Activated CD4-positive, alpha-beta T cell treated with anti-CD3 and anti-CD28 coated beads, Interleukin-10, Interleukin-2, amounts not matched to agents 100 ng/mL and 50 ng/mL, durations not matched to agents 16 hours and 8 hours (primary cell): Measurements from ENCODE around the gene GPR148.
"Not testable (repeated sequence)": the region's sequence is repeated elsewhere in the genome, so short reads cannot be mapped to it uniquely, and the experiment has no call there.

Experiments
- DNase-seq: peaks from one replicate; pipeline ENCODE4 v3.0.0-alpha.2; 2020

The GPR148 gene

DNA sequence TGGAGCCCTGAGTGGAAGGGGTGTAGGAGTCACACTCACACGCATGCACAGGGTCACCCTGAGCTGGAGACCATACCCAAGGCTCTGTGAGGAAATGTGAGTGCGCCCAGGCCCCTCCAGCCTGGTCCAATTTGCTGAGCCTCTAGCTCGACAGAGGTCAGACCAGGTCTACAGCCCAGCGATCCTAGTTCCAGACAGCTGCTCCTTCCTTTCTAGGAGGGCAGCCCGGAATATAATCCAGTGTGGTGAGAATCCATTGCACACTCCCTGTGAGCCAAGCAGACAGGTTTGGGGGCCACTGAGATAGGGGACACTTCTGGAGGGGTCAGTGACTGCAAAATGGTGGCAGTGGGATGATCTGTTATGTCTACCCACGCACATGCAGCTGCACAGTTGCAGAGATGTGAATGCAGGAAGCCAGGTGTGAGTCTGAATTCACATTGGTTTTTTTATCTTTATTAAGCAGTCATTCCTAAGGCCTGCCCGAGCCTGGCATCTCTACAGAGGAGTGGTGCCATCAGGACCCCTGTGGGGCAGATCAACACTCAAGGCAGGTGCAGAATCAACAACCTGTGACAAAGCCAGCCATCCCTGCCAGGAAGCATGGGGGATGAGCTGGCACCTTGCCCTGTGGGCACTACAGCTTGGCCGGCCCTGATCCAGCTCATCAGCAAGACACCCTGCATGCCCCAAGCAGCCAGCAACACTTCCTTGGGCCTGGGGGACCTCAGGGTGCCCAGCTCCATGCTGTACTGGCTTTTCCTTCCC lies at the start of gene GPR148:
TSS of gene GPR148 (plus strand) at position 522 of the 768 bp plus-strand sequence. CDS start at position 604, 82 bp downstream.
- no peak for DNase-seq

DNA sequence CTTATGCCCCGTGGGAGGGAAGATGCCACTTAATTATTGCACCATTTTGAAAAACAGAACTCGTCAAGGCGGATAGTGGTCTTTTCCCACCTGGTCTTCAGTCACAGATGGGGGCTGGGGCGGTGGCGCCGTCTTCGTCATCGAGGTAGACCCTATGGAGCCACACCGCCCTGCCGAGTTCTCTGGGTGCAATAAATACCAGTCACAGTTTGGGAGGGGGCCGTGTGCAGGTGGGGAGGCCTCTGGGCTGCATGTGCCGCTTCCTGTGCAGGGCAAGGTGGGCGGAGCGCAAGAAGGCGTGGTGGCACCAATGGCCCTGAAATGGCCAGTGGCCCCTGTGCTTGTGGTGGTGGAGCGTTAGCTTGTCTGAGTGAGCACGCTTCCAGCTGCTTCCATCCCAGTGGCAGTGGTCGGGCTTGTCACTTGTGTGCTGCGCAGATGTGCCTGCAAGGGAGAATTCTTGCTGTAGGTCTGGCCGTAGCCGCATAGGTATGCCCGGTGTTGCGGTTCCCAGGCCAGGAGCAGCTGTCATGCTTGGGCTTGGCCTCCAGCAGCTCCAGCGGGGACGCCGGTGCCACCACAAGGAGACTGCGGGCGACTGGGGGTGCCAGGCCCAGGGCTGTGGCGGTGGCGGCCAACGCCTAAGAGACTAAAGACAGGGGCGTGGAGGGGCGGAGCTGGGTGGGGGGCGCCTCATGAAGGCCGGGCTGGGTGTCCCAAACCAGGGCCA lies 36.7 kb upstream of the GPR148 start:
- not testable (repeated sequence) for DNase-seq

- peak; percentile 10 for DNase-seq
These were observed 35.4 kb upstream of the GPR148 start for GRCh38 chr2:130693474-130693873.

GRCh38 chr2:130703250-130703649 lies 25.6 kb upstream of the GPR148 start:
- DNase-seq = not testable (repeated sequence)

- not testable (repeated sequence) for DNase-seq
These were observed 14.1 kb upstream of the GPR148 start for GRCh38 chr2:130714795-130715194.

DNA sequence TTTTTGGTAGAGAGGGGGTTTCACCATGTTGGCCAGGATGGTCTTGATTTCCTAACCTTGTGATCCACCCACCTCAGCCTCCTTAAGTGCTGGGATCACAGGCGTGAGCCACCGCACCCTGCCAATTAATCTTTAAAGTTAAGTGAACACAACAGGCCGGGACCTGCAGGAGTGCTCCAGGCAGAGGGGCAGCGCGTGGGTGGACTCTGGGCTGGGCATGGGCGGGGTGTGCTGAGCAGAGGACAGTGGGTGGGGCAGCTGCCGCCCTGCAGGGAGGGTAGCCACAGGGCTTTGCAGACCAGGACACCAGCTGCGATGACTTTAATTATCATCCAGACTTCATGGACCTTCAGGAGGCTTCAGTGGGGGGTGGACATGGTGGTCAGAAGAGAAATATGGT lies 8.8 kb upstream of the GPR148 start:
- no peak for DNase-seq

DNA sequence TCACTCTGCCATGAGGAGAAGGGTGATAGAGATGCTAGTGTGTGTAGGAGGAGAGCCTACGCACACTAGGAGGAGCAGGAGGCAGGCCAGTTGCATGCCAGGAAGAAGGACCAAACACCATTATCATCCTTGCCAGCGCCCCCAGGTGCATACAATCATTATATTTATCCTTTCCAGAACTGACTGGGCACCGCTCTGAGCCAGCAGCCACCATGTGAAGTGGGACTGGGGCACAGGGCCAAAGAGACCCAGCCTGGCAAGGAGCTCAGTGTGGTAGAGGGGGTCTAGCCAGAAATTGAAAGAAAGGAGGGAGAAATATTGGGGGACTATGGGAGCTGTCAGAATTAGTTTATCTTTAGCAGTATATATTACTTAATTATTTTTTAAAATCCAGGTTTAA lies 8.3 kb upstream of the GPR148 start:
- DNase-seq = no peak

- DNase-seq = no peak
These were observed 4.4 kb upstream of the GPR148 start for GRCh38 chr2:130724455-130724854.

DNA sequence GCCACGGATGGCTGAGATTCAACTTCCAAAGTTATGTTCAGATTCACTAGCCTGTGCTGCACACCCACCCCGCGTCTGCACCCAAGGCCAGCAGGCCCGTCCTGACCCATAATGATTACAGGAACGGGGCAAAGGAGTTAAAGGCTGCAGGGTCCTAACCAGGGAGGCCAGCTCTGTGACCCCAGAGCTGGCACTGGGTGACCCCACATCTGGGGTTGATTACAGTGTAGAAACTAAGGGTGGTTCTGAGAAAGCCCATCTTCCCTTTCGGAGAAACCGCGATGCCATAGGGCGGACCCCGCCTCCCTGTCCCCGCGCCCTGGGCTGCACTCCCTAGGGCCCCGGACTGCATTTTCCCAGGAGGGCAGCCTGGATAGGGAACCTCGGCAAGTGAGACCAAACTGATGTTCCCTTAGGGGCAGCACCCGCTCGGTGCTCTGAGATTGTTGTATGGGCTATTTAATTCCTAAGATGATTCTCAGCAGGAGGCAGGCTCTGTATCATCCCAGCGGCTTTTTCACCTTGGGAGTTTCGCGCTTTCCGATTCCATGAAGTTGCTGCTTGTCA lies 2.2 kb upstream of the GPR148 start:
- DNase-seq = no peak

- DNase-seq = peak; percentile 94
These were observed 1.5 kb upstream of the GPR148 start for GRCh38 chr2:130727286-130727924.

DNA sequence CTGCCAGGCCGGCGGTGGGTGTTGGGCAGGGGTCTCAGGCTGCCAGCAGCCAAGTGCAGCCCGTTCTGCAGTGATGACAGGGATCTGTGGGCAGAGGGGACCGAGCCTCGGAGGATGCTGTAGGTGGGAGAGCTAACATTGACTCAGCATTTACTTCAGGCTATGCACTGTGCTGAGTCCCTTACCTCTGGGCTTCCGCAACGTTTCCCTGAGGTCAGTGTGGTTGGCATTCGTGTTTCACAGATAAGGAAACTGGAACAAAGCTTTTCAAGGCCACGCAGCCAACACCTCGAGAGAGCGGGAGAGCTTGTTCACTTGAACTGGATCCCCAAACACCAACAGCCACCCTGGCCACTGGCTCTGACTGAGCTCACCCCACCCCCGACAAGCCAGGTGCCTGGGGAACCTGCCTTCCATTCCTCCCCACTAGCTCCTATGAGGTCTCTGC lies 839 bp upstream of the GPR148 start:
- DNase-seq = peak; percentile 52

DNA sequence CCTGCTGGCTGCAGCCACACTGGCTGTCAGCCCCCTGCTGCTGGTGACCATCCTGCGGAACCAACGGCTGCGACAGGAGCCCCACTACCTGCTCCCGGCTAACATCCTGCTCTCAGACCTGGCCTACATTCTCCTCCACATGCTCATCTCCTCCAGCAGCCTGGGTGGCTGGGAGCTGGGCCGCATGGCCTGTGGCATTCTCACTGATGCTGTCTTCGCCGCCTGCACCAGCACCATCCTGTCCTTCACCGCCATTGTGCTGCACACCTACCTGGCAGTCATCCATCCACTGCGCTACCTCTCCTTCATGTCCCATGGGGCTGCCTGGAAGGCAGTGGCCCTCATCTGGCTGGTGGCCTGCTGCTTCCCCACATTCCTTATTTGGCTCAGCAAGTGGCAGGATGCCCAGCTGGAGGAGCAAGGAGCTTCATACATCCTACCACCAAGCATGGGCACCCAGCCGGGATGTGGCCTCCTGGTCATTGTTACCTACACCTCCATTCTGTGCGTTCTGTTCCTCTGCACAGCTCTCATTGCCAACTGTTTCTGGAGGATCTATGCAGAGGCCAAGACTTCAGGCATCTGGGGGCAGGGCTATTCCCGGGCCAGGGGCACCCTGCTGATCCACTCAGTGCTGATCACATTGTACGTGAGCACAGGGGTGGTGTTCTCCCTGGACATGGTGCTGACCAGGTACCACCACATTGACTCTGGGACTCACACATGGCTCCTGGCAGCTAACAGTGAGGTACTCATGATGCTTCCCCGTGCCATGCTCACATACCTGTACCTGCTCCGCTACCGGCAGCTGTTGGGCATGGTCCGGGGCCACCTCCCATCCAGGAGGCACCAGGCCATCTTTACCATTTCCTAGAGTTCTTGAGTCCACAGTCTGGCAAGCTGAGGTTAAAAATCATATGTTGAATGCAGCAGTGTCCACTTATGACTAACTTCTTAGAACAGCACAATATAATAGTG lies 741 bp downstream of the GPR148 start:
- no peak for DNase-seq

GRCh38 chr2:130732257-130732656 lies 3.4 kb downstream of the GPR148 start:
- not testable (repeated sequence) for DNase-seq

GRCh38 chr2:130735200-130735599 lies 6.3 kb downstream of the GPR148 start:
- DNase-seq = no peak

- no peak for DNase-seq
These were observed 7.6 kb downstream of the GPR148 start for GRCh38 chr2:130736487-130736886.

DNA sequence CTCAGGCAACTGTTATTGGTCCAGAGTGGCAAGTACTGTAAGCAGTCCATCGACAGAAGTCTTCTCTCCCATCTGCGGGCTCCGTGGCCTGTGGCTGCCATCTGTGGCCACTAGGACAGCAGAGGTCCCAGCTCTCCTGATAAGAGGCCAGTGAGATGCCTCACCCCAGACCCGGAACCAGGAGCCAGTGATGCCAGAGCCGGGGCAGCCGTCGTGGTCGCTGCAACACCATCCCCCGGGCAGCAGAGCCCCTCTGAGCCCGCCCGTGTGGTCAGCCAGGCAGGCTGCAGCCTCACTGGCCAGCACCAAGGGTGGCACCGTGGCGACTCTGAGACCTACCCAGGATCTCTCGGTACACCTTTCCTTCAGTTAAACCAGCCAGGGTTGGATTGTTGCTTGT lies 8.7 kb downstream of the GPR148 start:
- no peak for DNase-seq

- no peak for DNase-seq
These were observed 11.8 kb downstream of the GPR148 start for GRCh38 chr2:130740671-130741070.

DNA sequence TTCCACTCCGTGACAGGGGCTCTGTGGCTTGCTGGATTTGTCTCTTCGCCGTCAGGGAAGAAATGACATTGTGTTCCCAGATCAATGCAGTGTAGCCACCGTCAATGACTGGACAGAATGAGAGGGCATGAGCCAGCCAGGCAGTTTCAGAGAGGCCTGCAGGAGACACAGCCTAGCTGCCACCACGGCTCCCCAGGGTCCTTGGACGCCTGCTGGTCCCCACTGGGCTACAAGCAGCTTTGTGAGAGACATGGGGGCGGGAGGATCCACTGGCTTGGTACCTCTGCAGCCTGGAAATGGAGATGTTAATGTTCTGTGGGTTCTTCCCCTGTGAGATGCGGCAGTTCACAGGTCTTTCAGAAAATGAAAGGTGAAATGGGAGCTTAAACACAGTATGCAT lies 14.4 kb downstream of the GPR148 start:
- no peak for DNase-seq

DNA sequence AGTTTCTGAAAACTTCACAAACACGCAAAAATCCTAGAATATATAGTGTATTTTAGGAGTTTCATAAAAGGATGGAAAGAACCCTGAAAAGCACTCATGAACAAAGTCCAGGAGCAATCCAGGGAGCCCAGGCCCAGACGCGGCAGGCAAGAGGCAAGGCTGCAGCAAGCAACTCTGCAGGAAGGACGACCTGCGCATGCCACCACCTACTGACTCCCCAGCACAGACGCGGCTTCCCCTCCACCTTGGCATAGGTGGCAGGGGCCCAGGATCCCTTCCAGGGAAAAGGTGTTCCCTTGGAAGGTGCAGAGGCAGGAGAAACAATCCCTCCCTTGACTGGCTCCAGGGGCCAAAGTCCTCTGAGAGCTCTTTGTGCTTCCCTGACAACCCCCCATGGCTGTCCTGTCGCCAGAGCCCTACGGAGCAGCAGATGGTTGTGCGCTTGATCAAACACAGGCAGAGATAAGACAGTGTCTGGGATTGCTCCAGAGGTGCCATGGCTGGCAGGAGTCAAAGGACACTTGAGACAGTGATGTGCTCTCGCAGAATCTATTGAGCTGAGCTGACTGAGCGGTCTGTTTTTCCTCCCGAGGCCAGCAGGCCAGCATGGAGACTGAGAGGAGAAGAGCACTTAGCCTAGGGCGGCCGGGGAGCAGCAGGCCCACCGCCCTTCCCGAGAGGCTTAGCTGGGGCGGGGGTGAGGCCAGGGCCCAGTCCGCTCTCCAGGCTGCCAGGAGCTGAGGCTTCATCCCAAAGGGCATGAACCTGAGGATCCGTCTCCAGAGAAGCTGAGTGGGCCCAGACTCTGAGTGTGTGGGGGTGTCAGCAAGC lies 15.6 kb downstream of the GPR148 start:
- DNase-seq = no peak

DNA sequence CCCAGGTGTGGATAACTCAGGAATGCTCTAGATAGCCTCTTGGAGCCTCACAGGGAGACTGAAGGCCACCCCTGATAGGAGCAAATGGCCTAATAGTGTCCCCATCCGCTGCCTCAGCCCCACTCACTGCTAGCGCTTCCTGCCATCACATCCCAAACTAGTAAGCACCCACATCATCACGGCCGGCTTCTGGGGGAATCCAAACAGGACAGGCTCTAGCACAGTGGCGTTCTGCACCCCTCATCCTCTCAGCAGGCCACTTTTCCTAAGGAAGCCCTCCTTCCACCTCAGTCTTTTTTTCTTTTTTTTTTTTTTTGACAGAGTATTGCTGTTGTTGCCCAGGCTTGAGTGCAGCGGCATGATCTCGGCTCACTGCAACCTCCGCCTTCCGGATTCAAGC lies 20.2 kb downstream of the GPR148 start:
- DNase-seq = no peak

DNA sequence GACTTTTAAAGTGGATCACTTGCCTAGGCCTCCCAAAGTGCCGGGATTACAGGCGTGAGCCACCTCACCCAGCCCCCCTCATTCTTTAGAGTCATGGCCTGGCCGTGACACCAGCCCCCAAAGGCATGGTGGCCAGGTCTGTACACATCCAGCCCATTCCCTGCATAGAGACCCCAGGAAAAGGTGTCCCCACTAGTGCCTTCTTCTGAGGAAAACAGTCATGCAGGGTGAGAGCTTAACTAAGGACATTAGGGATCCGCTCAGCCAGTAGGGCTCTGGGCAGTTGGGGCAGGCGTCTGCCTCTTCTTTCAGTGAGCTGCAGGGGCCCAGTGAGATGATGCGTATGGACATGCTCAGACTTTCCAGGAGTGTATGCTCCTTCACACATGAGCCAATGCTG lies 20.8 kb downstream of the GPR148 start:
- no peak for DNase-seq
